ENCODE results near the gene ISG15. TPM values are rescaled to one million over a fixed set of nuclear protein-coding genes. Genes with fewer than 3 reads are reported as not detected.

Gene ISG15
- total and polyA plus RNA-seq, 2 of the 13 experiments (the other 11 are each of a cell fraction or from before 2014, with no cell fraction given): 42.1 to 54.9 TPM

DNA sequence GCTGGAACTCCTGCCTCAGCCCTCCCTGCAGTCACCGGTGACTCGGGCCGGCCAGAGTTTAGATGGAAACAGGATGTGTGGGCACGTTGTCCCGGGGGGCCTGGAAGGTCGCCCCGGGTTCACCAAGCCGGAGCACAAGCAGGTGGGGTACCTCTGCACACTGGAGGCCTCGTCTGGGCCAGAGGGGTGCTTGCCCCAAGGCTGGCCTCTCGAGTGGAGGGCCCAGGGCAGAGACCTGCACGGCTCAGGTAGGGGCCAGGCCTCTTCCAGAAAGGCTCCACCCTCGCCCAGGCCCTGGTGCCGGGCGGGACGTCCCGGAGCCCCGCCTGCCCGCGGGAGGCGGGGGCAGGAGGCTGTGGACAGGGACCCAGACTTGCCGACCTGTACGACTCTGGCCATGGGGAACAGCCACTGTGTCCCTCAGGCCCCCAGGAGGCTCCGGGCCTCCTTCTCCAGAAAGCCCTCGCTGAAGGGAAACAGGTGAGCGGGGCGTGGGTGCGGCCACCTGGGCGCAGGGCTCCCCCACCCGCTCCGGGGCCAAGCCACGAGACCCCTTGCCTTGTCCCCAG, 47.1 kb upstream of the ISG15 start, which contains the start of gene PLEKHN1 (continued):
- TF ChIP-seq, protein P1, sequence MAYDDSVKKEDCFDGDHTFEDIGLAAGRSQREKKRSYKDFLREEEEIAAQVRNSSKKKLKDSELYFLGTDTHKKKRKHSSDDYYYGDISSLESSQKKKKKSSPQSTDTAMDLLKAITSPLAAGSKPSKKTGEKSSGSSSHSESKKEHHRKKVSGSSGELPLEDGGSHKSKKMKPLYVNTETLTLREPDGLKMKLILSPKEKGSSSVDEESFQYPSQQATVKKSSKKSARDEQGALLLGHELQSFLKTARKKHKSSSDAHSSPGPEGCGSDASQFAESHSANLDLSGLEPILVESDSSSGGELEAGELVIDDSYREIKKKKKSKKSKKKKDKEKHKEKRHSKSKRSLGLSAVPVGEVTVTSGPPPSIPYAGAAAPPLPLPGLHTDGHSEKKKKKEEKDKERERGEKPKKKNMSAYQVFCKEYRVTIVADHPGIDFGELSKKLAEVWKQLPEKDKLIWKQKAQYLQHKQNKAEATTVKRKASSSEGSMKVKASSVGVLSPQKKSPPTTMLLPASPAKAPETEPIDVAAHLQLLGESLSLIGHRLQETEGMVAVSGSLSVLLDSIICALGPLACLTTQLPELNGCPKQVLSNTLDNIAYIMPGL (CRISPR knock-in tag; IDR thresholded peaks at IDR 0.05; ENCODE audit: borderline replicate concordance in 1 of 2, low read depth in 1 of 2): no peak; a peak in 1 of 4 replicates
- TF ChIP-seq SIN3A (IDR thresholded peaks at IDR 0.05; ENCODE audit: borderline replicate concordance, low read depth, low read length) (no peak), ZNF773 (CRISPR knock-in tag; IDR thresholded peaks at IDR 0.05; ENCODE audit: borderline replicate concordance) (no peak), ZNF484 (CRISPR knock-in tag; IDR thresholded peaks at IDR 0.05; ENCODE audit: borderline replicate concordance, low read depth) (no peak), AKAP8 (CRISPR knock-in tag; IDR thresholded peaks at IDR 0.05) (no peak; the same call in 1 of the 2 replicates), HDAC6 (IDR thresholded peaks at IDR 0.05; ENCODE audit: low read depth, low read length) (no peak), ZNF577 (CRISPR knock-in tag; IDR thresholded peaks at IDR 0.05; ENCODE audit: borderline replicate concordance, low read depth) (no peak), ETV5 (CRISPR knock-in tag; IDR thresholded peaks at IDR 0.05; ENCODE audit: borderline replicate concordance) (peak; percentile 53; the same call in 1 of the 2 replicates), CBX2 (IDR thresholded peaks at IDR 0.05; ENCODE audit: low read depth, low read length) (no peak), CBX2 (CRISPR knock-in tag; IDR thresholded peaks at IDR 0.05; ENCODE audit: low read depth) (no peak), MAFF (IDR thresholded peaks at IDR 0.05; ENCODE audit: low read depth, low read length) (no peak), ZNF382 (CRISPR knock-in tag; IDR thresholded peaks at IDR 0.05; ENCODE audit: borderline replicate concordance) (no peak), PITX1 (CRISPR knock-in tag; IDR thresholded peaks at IDR 0.05) (no peak), GATAD2A (CRISPR knock-in tag; IDR thresholded peaks at IDR 0.05) (no peak), ZNF460 (CRISPR knock-in tag; IDR thresholded peaks at IDR 0.05; ENCODE audit: borderline replicate concordance) (no peak), ZNF292 (CRISPR knock-in tag; IDR thresholded peaks at IDR 0.05; ENCODE audit: borderline replicate concordance, low read depth) (no peak), RNF2 (conservative IDR thresholded peaks at IDR 0.05; ENCODE audit: low read depth) (no peak), AHR (CRISPR knock-in tag; IDR thresholded peaks at IDR 0.05) (no peak), ZNF383 (CRISPR knock-in tag; IDR thresholded peaks at IDR 0.05; ENCODE audit: borderline replicate concordance) (no peak), ZNF101 (CRISPR knock-in tag; IDR thresholded peaks at IDR 0.05; ENCODE audit: borderline replicate concordance, low read depth) (no peak), HOXA3 (CRISPR knock-in tag; IDR thresholded peaks at IDR 0.05) (no peak), NCOR1 (IDR thresholded peaks at IDR 0.05; ENCODE audit: borderline replicate concordance, low read length) (no peak), ZNF501 (CRISPR knock-in tag; IDR thresholded peaks at IDR 0.05) (peak; percentile 71), MED8 (CRISPR knock-in tag; IDR thresholded peaks at IDR 0.05; ENCODE audit: insufficient replicate concordance) (no peak)
- TF ChIP-seq, protein P2, sequence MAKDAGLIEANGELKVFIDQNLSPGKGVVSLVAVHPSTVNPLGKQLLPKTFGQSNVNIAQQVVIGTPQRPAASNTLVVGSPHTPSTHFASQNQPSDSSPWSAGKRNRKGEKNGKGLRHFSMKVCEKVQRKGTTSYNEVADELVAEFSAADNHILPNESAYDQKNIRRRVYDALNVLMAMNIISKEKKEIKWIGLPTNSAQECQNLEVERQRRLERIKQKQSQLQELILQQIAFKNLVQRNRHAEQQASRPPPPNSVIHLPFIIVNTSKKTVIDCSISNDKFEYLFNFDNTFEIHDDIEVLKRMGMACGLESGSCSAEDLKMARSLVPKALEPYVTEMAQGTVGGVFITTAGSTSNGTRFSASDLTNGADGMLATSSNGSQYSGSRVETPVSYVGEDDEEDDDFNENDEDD (CRISPR knock-in tag; IDR thresholded peaks at IDR 0.05; ENCODE audit: borderline replicate concordance): no peak; the same call in 1 of the 2 replicates
- TF ChIP-seq, protein P3, sequence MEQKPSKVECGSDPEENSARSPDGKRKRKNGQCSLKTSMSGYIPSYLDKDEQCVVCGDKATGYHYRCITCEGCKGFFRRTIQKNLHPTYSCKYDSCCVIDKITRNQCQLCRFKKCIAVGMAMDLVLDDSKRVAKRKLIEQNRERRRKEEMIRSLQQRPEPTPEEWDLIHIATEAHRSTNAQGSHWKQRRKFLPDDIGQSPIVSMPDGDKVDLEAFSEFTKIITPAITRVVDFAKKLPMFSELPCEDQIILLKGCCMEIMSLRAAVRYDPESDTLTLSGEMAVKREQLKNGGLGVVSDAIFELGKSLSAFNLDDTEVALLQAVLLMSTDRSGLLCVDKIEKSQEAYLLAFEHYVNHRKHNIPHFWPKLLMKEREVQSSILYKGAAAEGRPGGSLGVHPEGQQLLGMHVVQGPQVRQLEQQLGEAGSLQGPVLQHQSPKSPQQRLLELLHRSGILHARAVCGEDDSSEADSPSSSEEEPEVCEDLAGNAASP (CRISPR knock-in tag; IDR thresholded peaks at IDR 0.05; ENCODE audit: borderline replicate concordance): no peak

All from HepG2 (cell line).